Natural killer cell (primary cell): ENCODE results near the gene CACNA2D3. TPM values are rescaled to one million over a fixed set of nuclear protein-coding genes. Genes with fewer than 3 reads are reported as not detected.

Experiments used
- ATAC-seq, 3 donors: fragments of 150-1000 bp in 2 of 3; fragments of 200-7000 bp in 1 of 3; cut with Tn5 transposase; 1 replicate in 1 of 3; 2 replicates in 2 of 3; pipeline ENCODE4 v1.10.0; 2021; ENCODE audit warnings: mild to moderate bottlenecking in 2 of 3, moderate library complexity in 2 of 3
- DNase-seq, 2 donors: peaks; one replicate each; pipeline versions ENCODE4 v3.0.0 to v3.0.0-alpha.2; 2013 to 2021; ENCODE audit warnings: mixed read lengths in 1 of 2
- H3K27ac ChIP-seq: one replicate; pipeline ENCODE4 v1.5.1; 2013; ENCODE audit warnings: mild to moderate bottlenecking, low read length
- H3K27me3 ChIP-seq: one replicate; pipeline ENCODE4 v1.6.1; 2013; ENCODE audit warnings: low read length; ENCODE audit not compliant: control insufficient read depth, insufficient read depth
- H3K36me3 ChIP-seq: one replicate; pipeline ENCODE4 v1.6.1; 2013; ENCODE audit warnings: low read length; ENCODE audit not compliant: control insufficient read depth, insufficient read depth
- H3K4me1 ChIP-seq: one replicate; pipeline ENCODE4 v1.6.1; 2013; ENCODE audit warnings: low read length; ENCODE audit not compliant: control insufficient read depth, insufficient read depth
- H3K4me3 ChIP-seq: one replicate; pipeline ENCODE4 v1.5.1; 2013; ENCODE audit warnings: low read length
- H3K9me3 ChIP-seq: one replicate; pipeline ENCODE4 v1.6.1; 2013; ENCODE audit warnings: low read length; ENCODE audit not compliant: control insufficient read depth, insufficient read depth
- H3K27ac Mint-ChIP-seq, 2 donors: one replicate each; pipeline ENCODE4 v1.8.0; 2022; ENCODE audit warnings: mild to moderate bottlenecking in 2 of 2, mixed read lengths in 2 of 2, moderate library complexity in 1 of 2
- H3K27me3 Mint-ChIP-seq, 2 donors: one replicate each; pipeline ENCODE4 v1.8.0; 2022; ENCODE audit warnings: low read depth in 2 of 2, mixed read lengths in 2 of 2
- H3K36me3 Mint-ChIP-seq: one replicate; pipeline ENCODE4 v1.8.0; 2022; ENCODE audit warnings: mixed read lengths
- H3K4me1 Mint-ChIP-seq, 2 donors: one replicate each; pipeline ENCODE4 v1.8.0; 2022; ENCODE audit warnings: mixed read lengths in 2 of 2
- H3K4me3 Mint-ChIP-seq: one replicate; pipeline ENCODE4 v1.8.0; 2022; ENCODE audit warnings: mild to moderate bottlenecking, moderate library complexity, mixed read lengths
- H3K9me3 Mint-ChIP-seq, 2 donors: one replicate each; pipeline ENCODE4 v1.8.0; 2022; ENCODE audit warnings: mixed read lengths in 2 of 2
- CTCF ChIP-seq: fragments of 200-600 bp; IDR thresholded peaks from one replicate; pipeline ENCODE4 v1.8.0; 2022; ENCODE audit warnings: antibody characterized with exemption
- WGBS: methylation state at CpG from one replicate; pipeline ENCODE4 v1.1.7; 2013; ENCODE audit warnings: missing lambda C conversion rate; ENCODE audit not compliant: insufficient coverage; 5-methylcytosine and 5-hydroxymethylcytosine counted together
- intact Hi-C: fragments of 100-400 bp; cut with micrococcal nuclease; formaldehyde crosslinking; loops from one replicate; pipeline ENCODE4 v1.14.2; 2022
- total RNA-seq, 4 donors: library from RNA; stranded (reverse); fragments of 120-200 nt in 1 of 4; gene quantifications; one replicate each; pipeline versions ENCODE4 v1.2.3 to v1.2.4, GENCODE V29; 2013 to 2022

The CACNA2D3 gene
- total RNA-seq, 3 donors from 2014 or later (not counting 1 experiment from before 2014, with no cell fraction given): 0.49 TPM; not detected in 2

GRCh38 chr3:54622678-54623077 lies 500.3 kb downstream of the CACNA2D3 start:
- Histone ChIP-seq H3K4me1 (no peaks in the 10 kb centered on the region), H3K27ac (no peak overlapping the region), H3K36me3 (no peaks in the 10 kb centered on the region), H3K9me3 (no peaks in the 10 kb centered on the region), H3K27me3 (no peaks in the 10 kb centered on the region), H3K4me3 (no peak overlapping the region)
- Mint-ChIP-seq H3K4me1 (no peaks in the 10 kb centered on the region), H3K36me3 (no peaks in the 10 kb centered on the region), H3K27ac (no peak overlapping the region), H3K4me3 (no peak overlapping the region), H3K27me3 (no peaks in the 10 kb centered on the region), H3K9me3 (peaks cover 4 to 7% of the 10 kb centered on the region in 2 donors)
- DNase-seq (no peak), ATAC-seq (no peak)
- no peak for TF ChIP-seq CTCF
- intact Hi-C loops: no loop called here
- 88% methylated on average over 11 of the region's 11 CpGs for WGBS

- no peaks in the 10 kb centered on the region for H3K36me3 ChIP-seq
- H3K4me1 ChIP-seq: no peaks in the 10 kb centered on the region
- H3K4me3 Mint-ChIP-seq: no peak overlapping the region
- no peak for TF ChIP-seq CTCF
- H3K4me3 ChIP-seq: no peak overlapping the region
- no peaks in the 10 kb centered on the region for H3K4me1 Mint-ChIP-seq
- no peak overlapping the region for H3K27ac ChIP-seq
- peaks cover 4 to 10% of the 10 kb centered on the region in 2 donors for H3K9me3 Mint-ChIP-seq
- peaks cover 2% of the 10 kb centered on the region for H3K9me3 ChIP-seq
- 92% methylated on average over 42 of the region's 43 CpGs for WGBS
- H3K36me3 Mint-ChIP-seq: no peaks in the 10 kb centered on the region
- DNase-seq (no peak), ATAC-seq (no peak)
- intact Hi-C loops: no loop called here
- no peak overlapping the region for H3K27ac Mint-ChIP-seq
- no peaks in the 10 kb centered on the region for H3K27me3 Mint-ChIP-seq
- no peaks in the 10 kb centered on the region for H3K27me3 ChIP-seq
Observed at GRCh38 chr3:54625805-54626787, 503.7 kb downstream of the CACNA2D3 start.

GRCh38 chr3:54628888-54629441 lies 506.6 kb downstream of the CACNA2D3 start:
- no peaks in the 10 kb centered on the region for H3K36me3 Mint-ChIP-seq
- no peak overlapping the region for H3K4me3 Mint-ChIP-seq
- TF ChIP-seq CTCF: no peak
- Histone ChIP-seq H3K9me3 (peaks cover 2% of the 10 kb centered on the region), H3K27ac (no peak overlapping the region), H3K4me1 (no peaks in the 10 kb centered on the region), H3K4me3 (no peak overlapping the region), H3K36me3 (no peaks in the 10 kb centered on the region), H3K27me3 (no peaks in the 10 kb centered on the region)
- H3K4me1 Mint-ChIP-seq: no peaks in the 10 kb centered on the region
- DNase-seq: no peak
- WGBS: 78% methylated on average over 3 of the region's 3 CpGs
- ATAC-seq: no peak
- no peaks in the 10 kb centered on the region for H3K27me3 Mint-ChIP-seq
- peaks cover 4 to 8% of the 10 kb centered on the region in 2 donors for H3K9me3 Mint-ChIP-seq
- no peak overlapping the region for H3K27ac Mint-ChIP-seq
- intact Hi-C loops: no loop called here
